Fibroblast of skin of left biceps (primary cell): ENCODE measurements around the gene HSPG2.

Experiments used
- DNase-seq, 2 experiments: peaks; one replicate each; pipeline ENCODE4 v3.0.0-alpha.2; 2013; ENCODE audit warnings: low read depth in 2 of 2

Gene HSPG2

GRCh38 chr1:21863981-21864380 lies 73.1 kb downstream of the HSPG2 start:
- no peak for DNase-seq

- DNase-seq, result no peak
These were observed 75.3 kb downstream of the HSPG2 start for GRCh38 chr1:21861602-21862429.

- no peak for DNase-seq
These were observed 76.1 kb downstream of the HSPG2 start for GRCh38 chr1:21860971-21861370.

GRCh38 chr1:21859669-21860179 lies 77.4 kb downstream of the HSPG2 start:
- no peak for DNase-seq

- DNase-seq, result no peak
These were observed 79.1 kb downstream of the HSPG2 start for GRCh38 chr1:21857840-21858670.

- DNase-seq, result peak; percentile 9 to 14
These were observed 79.8 kb downstream of the HSPG2 start for GRCh38 chr1:21857142-21857839.

- DNase-seq, result no peak
These were observed 81.6 kb downstream of the HSPG2 start for GRCh38 chr1:21855257-21856096.

GRCh38 chr1:21854751-21855131 lies 82.4 kb downstream of the HSPG2 start:
- DNase-seq, result no peak

- DNase-seq, result no peak
These were observed 82.9 kb downstream of the HSPG2 start for GRCh38 chr1:21854090-21854750.

GRCh38 chr1:21853131-21853427 lies 84.0 kb downstream of the HSPG2 start:
- DNase-seq, result no peak

GRCh38 chr1:21852282-21853130 lies 84.6 kb downstream of the HSPG2 start:
- no peak for DNase-seq

- DNase-seq, result no peak
These were observed 85.5 kb downstream of the HSPG2 start for GRCh38 chr1:21851430-21852250.

- no peak for DNase-seq
These were observed 87.1 kb downstream of the HSPG2 start for GRCh38 chr1:21849909-21850576.

GRCh38 chr1:21848524-21849174 lies 88.5 kb downstream of the HSPG2 start:
- DNase-seq, result no peak

GRCh38 chr1:21847223-21848205 lies 89.6 kb downstream of the HSPG2 start:
- DNase-seq, result no peak
